Lower leg skin (tissue), 4 donors: Measurements from ENCODE around the gene HUNK. TPM values are rescaled to one million over a fixed set of nuclear protein-coding genes. Genes with fewer than 3 reads are reported as not detected.

Experiments used
- DNase-seq, 2 donors: peaks; one replicate each; pipeline ENCODE4 v3.0.0-alpha.2; 2019; ENCODE audit warnings: low spot score in 2 of 2
- H3K4me3 ChIP-seq: fragments of 200-600 bp; sonication (generic); 2 replicates; pipeline ENCODE4 v1.5.1; 2017; ENCODE audit warnings: mild to moderate bottlenecking, low read depth; ENCODE audit not compliant: poor library complexity, severe bottlenecking
- CTCF ChIP-seq, 3 donors: fragments of 450-650 bp; IDR thresholded peaks; one replicate each; pipeline ENCODE4 v1.5.1; 2016; ENCODE audit warnings: antibody characterized with exemption in 3 of 3, mild to moderate bottlenecking in 3 of 3, moderate library complexity in 2 of 3
- POLR2A ChIP-seq, 2 donors: fragments of 450-650 bp; IDR thresholded peaks; one replicate each; pipeline ENCODE4 v1.6.1; 2016 to 2017; ENCODE audit warnings: antibody characterized with exemption in 2 of 2, mild to moderate bottlenecking in 1 of 2, moderate library complexity in 1 of 2
- WGBS, 2 donors: methylation state at CpG; one replicate each; pipeline ENCODE4 v1.1.5; 2018; 5-methylcytosine and 5-hydroxymethylcytosine counted together
- intact Hi-C: fragments of 100-400 bp; cut with DNase I; formaldehyde crosslinking; loops from one replicate; pipeline ENCODE4 v1.15.0; 2023; ENCODE audit warnings: low total_unique reads
- total RNA-seq, 4 donors: library from RNA; depleted of rRNA; stranded (reverse); fragments of >200 nt; gene quantifications; one replicate each; pipeline ENCODE4 v1.1.0, GENCODE V29; 2016

Gene HUNK
- total RNA-seq, 4 donors from 2014 or later: 2.8 to 4.0 (median 3.5) TPM

DNA sequence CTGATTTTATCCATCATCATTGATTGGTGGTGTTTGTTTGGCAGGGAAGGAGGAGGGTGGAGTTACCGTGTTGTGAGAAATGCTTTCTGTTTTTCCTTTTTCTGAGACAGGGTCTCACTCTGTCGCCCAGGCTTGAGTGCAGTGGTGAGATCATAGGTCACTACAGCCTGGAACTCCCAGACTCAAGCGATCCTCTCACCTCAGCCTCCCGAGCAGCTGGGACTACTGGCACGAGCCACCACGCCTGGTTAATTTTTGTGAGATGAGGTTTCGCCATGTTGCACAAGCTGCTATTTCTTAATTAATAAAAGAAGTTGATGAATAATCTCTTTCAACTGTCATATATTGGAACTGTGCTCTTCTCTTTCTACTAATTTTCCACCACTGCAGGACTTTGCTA lies 44.3 kb downstream of the HUNK start:
- TF ChIP-seq POLR2A (IDR thresholded peaks at IDR 0.05) (no peak), CTCF (IDR thresholded peaks at IDR 0.05) (no peak)
- no peak overlapping the region for H3K4me3 ChIP-seq
- intact Hi-C loops: no loop called here
- 59 to 77% methylated on average over 7 of the region's 7 CpGs for WGBS, 2 donors
- peak in 1 of 2 donors; percentile 89 for DNase-seq

GRCh38 chr21:31918250-31918775 lies 45.5 kb downstream of the HUNK start:
- DNase-seq: peak in 1 of 2 donors; percentile 31
- intact Hi-C loops: no loop called here
- WGBS, 2 donors: 92 to 93% methylated on average over 3 of the region's 3 CpGs
- TF ChIP-seq POLR2A (IDR thresholded peaks at IDR 0.05) (no peak), CTCF (IDR thresholded peaks at IDR 0.05) (no peak)
- H3K4me3 ChIP-seq: no peak overlapping the region

- no peak for DNase-seq
- no peak overlapping the region for H3K4me3 ChIP-seq
- TF ChIP-seq CTCF (IDR thresholded peaks at IDR 0.05): no peak
- TF ChIP-seq POLR2A (IDR thresholded peaks at IDR 0.05): no peak
- intact Hi-C loops: no loop called here
- WGBS, 2 donors: 48 to 67% methylated on average over 1 of the region's 1 CpG
These were observed 47.5 kb downstream of the HUNK start for GRCh38 chr21:31920275-31920674.

DNA sequence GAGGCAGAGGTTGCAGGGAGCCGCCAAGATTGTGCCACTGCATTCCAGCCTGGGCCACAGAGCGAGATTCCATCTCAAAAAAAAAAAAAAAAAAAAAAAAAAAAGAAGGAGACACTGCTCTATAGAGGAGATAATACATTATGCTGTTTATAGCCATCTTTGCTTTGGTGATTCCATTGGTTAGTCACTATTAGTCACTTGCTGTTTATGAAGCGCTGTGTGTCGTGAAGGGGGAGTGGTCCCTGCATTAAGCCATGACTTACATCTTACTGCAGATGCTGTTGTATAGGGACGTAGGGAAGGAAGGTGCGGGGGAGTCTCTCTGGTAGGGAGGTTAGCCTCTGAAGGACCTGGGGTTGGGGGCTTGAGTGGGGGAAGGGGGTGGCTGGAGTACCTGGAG lies 48.3 kb downstream of the HUNK start:
- TF ChIP-seq CTCF (IDR thresholded peaks at IDR 0.05) (no peak), POLR2A (IDR thresholded peaks at IDR 0.05) (no peak)
- no peak for DNase-seq
- 84 to 92% methylated on average over 6 of the region's 6 CpGs for WGBS, 2 donors
- no peak overlapping the region for H3K4me3 ChIP-seq
- intact Hi-C loops: no loop called here

GRCh38 chr21:31922881-31923280 lies 50.1 kb downstream of the HUNK start:
- DNase-seq: no peak
- intact Hi-C loops: no loop called here
- 95 to 97% methylated on average over 10 of the region's 10 CpGs for WGBS, 2 donors
- no peak overlapping the region for H3K4me3 ChIP-seq
- no peak for TF ChIP-seq CTCF (IDR thresholded peaks at IDR 0.05)
- no peak for TF ChIP-seq POLR2A (IDR thresholded peaks at IDR 0.05)

GRCh38 chr21:31923756-31924155 lies 50.9 kb downstream of the HUNK start:
- peak in 1 of 2 donors; percentile 75 for DNase-seq
- 84 to 97% methylated on average over 3 of the region's 3 CpGs for WGBS, 2 donors
- no peak for TF ChIP-seq CTCF (IDR thresholded peaks at IDR 0.05)
- no peak for TF ChIP-seq POLR2A (IDR thresholded peaks at IDR 0.05)
- no peak overlapping the region for H3K4me3 ChIP-seq
- intact Hi-C loops: no loop called here
